Urothelium cell line (cell line): ENCODE measurements around the gene NEUROD4.
A peak's percentile ranks its signal among the peaks of the same experiment; 100 is the strongest.
"Not testable (repeated sequence)": the region's sequence is repeated elsewhere in the genome, so short reads cannot be mapped to it uniquely, and the experiment has no call there.

Experiments used
- DNase-seq: peaks from one replicate; pipeline ENCODE4 v3.0.0; 2011; ENCODE audit warnings: low spot score, mixed read lengths
- FAIRE-seq: peaks from 2 replicates; lab custom pipeline; 2011; peaks lifted over from hg19 to GRCh38; lab: Jason Lieb, UNC

The NEUROD4 gene, protein sequence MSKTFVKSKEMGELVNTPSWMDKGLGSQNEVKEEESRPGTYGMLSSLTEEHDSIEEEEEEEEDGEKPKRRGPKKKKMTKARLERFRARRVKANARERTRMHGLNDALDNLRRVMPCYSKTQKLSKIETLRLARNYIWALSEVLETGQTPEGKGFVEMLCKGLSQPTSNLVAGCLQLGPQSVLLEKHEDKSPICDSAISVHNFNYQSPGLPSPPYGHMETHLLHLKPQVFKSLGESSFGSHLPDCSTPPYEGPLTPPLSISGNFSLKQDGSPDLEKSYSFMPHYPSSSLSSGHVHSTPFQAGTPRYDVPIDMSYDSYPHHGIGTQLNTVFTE

DNA sequence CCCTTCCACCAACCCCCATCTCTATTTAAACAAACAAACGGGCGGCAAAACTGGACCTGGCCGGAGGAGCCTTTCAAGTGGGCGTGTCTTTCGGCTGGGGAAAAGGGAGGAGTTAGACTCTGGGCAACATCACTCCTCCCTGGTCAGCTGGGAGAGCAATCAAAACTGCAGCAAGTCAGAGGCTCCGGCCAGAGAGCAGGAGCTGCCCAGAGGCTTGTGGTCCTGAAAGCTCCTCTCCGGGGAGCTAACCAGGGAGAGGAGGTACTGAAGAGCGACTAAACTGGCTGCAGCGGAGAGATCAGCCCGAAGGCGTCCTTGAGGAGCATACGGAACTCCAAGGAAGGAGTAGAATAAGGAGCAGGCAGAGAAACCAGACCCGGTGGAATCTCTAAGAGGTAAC, at the start of gene NEUROD4:
TSS of gene NEUROD4 (plus strand) at position 191 of the 400 bp plus-strand sequence. CDS start 6,466 bp downstream, outside the sequence.
- DNase-seq (peak; percentile 87), FAIRE-seq (no peak)

DNA sequence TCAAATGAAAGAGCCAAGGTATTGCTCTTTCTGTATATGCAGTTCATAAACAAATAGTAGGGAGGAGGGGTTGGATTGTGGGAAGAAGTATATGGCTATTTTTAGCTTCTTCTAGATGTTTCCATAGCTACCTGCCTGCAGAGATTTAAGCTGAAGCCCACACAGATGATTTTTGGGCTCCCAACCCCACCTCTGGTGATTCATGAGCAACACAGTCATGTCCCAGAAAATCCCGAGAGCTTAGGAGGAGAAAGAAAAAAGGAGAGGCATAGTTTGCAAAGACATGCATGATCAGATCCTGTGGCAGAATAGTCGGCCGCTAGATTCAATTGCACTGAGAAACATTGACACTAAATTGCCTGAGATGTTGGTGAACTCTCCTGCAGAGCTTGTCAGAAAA, 49.0 kb upstream of the NEUROD4 start:
- no peak for FAIRE-seq

DNA sequence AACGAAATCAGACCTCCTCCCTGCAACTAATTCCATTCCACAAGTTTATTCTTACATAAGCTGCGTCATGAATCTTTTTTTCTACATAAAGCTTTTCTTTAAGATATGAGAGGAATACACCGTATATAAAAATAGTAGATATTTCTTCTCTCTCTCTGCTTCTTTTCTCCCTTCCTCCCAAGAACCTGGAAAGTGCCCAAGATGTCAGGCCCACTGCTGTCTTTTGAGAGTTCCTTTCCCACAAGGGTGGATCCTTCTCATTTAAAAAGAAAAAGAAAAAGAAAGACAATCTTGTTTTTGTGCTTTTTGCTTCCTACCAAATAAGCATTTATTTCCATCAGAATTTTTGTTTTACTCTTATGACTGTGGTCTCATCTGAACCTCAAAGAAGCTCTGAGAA, 46.2 kb upstream of the NEUROD4 start:
- DNase-seq (no peak), FAIRE-seq (no peak)

More for the DNA sequence above, 49.0 kb upstream of the NEUROD4 start:
- no peak for DNase-seq

DNA sequence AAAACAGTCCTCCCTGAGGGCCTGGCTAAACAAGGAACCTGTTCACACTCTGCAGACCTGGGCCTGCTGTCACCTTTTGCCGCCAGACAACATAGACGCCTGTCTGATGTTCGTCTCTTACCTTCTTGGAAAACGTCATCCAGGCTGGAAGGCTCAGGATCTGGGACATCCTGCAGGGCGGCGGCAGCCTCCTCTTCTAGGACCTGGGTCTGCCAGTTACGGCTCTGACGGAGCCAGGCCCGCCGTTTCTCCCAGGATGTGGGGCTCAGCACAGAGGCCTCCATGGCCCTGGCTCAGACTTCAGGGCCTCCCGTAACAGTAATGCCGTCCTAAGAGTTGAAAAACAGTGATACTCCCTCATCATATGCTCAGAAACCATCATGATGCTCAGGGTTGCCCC, 45.5 kb upstream of the NEUROD4 start:
- DNase-seq (no peak), FAIRE-seq (no peak)

DNA sequence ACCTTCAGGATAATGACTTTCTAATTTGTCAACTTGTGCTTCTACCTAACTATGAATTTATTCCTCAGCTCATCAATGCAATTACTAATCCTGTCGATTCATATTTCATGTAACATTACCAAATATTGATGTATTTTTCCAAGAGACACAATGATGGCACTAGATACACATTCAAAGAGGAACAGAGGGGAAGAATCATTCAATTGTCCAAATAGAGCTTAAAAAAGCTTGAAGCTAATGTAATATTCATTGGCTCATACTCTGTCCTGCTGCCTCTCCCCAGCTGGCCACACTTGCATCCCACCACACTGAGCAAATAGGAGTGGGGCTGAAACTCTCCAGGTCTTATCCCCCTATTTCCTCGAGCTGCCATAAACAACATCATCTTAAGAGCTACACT, 44.5 kb upstream of the NEUROD4 start:
- DNase-seq = no peak
- FAIRE-seq = no peak

DNA sequence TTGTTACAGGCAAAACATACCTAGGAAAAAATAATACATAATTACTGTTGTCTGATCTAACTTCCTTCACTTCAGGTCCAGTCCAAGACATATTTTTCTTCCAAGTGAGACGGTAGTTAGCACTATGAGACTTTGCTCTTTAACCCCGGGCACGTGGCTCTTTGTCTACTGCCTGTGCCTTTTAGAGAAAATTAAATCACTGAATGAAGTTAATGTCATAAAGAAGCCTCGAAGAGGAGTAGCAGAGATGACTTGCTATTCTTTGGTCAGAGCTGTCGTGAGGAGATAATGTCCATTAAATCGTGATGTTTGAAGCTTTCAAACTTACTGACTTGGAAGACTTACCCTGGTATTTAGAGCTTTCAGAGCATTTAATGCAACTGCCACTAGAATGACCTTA, 43.9 kb upstream of the NEUROD4 start:
- no peak for DNase-seq
- no peak for FAIRE-seq

DNA sequence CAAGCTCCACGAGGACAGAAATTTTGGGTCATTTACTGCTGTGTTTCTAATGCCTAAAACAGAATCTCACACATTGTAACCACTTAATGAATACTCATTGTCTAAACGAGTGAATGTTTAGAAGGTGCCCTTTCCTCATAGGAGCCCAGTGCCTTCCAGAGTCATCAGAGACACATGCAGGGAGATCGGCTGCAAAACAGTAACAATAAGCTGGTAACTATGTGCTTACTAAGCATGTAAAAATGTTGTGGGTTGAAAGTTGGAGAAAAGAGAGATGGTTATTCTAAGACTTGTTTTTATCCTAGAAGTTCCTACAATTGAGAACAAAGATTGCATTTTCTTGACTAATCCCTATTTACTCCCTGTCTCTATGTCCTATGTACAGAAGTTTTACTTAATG, 42.6 kb upstream of the NEUROD4 start:
- FAIRE-seq (no peak), DNase-seq (peak; percentile 59)

DNA sequence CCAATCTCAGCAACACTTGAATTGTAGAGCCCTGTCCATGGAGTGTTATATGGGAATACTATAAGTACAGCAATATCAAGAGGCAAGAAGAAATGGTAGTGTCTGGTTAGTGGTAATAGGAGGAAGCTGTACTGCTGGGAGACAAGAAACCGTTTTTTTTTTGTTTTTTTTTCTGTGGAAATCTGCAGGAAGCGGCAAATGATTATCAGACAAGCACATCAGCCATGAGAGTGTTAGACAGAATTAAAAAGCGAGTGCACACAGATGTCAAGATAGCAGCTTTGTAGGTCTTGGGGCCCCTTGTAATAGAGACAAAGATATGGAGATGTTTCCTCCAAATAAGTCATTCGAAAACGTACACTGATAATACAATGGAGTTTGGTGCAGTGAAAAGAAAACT, 41.9 kb upstream of the NEUROD4 start:
- FAIRE-seq (no peak), DNase-seq (no peak)

DNA sequence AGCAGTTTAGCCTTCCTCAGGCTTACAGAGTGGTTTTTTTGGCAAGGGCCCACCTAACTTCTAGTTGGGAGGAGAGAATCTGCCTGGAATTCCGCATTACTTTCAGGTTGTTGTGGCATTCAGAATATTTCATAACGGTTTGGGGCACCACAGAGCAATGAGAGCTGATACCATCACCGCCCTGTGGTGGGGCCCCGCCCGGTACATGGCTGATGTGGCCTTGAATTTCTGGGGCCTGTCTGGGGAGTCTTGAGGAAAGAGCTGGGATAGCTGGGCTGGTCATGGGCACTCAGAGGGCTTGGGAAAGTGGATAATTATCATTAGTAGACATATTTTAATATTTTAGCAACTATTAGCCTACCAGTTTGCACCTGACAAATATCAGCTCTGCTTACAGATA, 39.4 kb upstream of the NEUROD4 start:
- FAIRE-seq (no peak), DNase-seq (no peak)

DNA sequence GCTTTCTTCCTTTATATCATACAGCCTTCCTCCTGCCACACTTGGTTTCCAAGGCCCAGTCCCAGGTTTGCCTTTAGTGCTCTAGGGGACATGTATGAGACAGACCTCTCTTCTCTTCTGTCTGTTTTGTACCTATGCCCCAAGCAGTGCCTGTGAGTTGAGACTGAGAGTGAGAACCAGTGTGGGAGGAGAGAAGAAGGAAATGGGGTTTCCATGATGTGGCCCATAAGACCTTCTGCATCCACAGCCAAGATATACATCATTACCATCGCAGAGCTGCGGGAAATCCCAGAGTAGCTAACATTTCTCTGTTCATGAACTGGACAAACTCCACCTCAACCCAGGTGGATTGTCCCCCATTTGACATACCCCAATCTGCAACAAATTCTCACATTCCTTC, 38.0 kb upstream of the NEUROD4 start:
- no peak for DNase-seq
- FAIRE-seq = no peak

DNA sequence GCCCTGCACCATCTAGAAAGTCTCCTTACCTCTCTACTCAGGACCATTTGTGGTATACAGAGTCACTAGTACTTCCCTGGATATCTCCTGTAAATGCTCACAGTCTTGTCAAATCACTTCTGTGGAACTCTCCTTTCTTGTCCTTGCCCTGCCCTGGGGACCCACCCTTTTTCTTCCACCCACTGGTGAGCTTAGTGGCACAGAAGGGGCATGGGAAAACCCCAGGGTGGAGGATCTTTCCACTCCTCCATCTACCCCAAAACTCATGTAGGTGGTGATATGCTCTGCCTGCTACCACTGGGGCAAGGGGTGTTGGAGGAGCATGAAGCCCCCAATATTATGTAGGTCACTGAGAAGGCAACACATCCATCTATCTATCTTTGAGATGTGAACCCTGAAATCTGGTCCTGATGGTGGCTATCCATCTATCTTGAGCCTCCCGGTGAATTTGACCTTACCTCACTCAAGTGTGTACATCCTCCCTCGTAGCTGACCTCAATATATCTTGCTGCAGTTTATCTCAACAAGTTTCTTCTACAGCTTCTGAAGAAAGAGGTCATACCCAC, 36.2 kb upstream of the NEUROD4 start:
- DNase-seq (no peak), FAIRE-seq (no peak)

DNA sequence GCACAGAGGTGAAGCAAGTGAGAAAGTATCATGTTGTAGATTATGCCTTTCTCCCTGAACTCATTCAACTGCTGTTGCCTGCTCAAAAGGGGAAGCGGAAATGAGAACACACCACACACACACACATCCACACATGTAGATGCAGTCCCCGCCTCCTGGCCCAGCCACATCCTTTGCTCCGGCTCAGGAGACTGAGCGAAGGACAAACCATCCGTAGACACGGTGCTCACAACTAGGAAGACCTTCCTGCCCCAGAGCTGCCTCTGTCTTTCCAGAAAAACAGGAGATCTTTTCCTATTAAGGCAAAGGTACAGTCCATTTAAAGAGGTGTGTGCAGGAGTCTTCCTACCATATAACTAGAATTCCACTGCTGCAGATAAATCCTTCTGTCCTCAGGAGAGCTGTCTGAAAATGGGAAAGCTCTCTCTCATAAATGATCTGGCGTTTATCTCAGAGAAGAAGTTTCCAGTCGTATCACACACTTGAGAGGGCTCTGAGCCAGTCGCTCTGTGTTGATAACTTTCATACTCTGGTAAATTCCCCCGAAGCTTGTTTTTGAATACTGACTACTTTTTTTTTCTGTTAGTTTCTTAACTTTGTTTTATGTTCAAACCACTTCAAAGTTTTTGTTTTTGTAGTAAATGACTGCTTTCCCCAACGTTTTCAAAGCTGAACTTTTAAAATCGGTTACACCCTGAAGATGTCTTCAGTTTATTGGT, 35.0 kb upstream of the NEUROD4 start, which contains the start of gene TESPA1:
TSS of gene TESPA1 (minus strand) at position 105 of the 719 bp plus-strand sequence. CDS start 10,200 bp downstream, outside the sequence.
- no peak for FAIRE-seq

DNA sequence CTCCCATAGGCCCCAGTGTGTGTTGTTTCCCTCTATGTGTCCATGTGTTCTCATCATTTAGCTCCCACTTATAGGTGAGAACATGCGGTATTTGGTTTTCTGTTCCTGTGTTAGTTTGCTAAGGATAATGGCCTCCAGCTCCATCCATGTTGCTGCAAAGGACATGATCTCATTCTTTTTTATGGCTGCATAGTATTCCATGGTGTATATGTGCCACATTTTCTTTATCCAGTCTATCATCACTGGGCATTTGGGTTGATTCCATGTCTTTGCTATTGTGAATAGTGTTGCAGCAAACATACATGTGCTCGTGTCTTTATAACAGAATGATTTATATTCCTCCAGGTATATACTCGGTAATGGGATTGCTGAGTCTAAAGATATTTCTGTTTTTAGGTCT, 33.0 kb upstream of the NEUROD4 start:
- not testable (repeated sequence) for FAIRE-seq, DNase-seq

More for the DNA sequence above, 35.0 kb upstream of the NEUROD4 start, which contains the start of gene TESPA1:
- no peak for DNase-seq

DNA sequence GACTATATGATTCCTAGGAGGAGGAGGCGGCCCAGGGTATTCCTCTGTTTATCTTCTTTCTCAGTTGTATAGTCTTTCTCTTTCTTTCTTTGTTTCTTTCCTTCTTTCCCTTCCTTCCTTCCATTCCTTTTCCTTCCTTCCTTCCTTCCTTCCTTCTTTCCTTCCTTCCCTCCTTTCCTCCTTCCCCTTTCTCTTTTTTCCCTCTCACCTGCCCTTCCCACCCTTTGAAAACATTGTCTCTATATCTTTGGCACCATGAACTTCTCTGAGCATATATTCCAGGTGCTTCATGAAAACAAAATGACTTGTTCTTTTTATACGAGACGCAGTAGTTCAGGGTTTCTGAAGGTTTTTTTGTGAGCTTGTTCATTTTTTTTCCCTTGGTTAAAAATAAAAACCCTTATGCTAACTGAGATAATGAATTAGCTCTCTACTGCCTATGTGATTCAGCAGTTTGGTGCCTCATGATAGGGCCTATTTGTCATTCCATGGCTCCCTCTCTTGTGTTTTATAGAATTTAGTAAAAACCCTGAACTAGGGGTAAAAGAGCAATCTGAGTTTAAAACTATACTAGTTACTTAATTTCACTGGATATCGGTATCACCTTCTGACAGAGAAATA, 32.1 kb upstream of the NEUROD4 start:
- FAIRE-seq (no peak), DNase-seq (no peak)

DNA sequence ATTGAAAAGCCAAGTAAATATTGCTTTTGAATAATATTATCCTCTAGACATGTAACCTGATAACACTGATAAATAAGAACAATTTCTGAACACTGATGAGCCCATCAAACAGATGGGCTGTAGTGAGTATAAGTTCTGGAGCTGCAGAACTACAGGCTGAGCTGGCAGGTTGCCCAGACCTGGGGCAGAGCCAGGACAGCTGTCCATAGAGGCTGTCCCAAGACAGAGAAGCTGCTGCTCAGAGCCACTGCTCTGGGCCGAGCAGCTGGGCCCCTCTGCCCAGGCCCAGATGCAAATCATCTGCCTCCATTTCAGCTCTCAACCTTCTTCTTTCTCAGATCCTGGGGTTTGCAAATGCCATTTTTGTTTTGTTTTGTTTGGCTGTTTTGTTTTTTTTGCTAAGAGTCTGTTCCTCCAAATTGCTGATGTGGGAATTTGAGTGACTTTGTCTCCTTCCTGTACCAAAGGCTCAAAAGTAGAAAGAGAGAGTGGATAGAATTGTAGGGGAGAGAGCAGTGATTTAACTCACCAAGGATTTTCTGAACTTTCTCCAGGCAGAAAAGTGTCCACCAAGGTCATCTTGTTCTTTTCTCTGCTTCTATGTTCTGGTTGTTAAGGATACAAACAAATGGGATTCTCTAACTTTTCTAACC, 31.2 kb upstream of the NEUROD4 start:
- DNase-seq = peak; percentile 33

DNA sequence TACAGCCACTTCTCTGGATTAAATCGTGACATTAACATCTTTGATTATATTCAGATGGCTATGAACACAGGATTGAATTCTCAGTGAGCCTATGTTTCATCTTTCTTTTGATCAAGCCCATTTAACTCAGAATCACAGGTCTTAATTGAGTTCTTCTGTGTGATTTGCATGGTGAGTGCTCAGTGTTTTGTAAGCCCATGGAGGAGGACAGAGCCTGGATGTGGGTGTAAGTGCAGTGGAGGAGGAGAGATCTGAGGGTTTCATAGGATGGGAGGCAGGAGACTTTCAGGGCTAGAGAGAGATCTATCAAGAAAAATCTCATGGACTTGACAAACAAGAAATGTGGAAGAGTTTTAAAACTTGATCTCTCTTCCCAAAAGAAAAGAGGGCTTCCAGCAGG, 29.9 kb upstream of the NEUROD4 start:
- FAIRE-seq (no peak), DNase-seq (no peak)

More for the DNA sequence above, 31.2 kb upstream of the NEUROD4 start:
- no peak for FAIRE-seq

DNA sequence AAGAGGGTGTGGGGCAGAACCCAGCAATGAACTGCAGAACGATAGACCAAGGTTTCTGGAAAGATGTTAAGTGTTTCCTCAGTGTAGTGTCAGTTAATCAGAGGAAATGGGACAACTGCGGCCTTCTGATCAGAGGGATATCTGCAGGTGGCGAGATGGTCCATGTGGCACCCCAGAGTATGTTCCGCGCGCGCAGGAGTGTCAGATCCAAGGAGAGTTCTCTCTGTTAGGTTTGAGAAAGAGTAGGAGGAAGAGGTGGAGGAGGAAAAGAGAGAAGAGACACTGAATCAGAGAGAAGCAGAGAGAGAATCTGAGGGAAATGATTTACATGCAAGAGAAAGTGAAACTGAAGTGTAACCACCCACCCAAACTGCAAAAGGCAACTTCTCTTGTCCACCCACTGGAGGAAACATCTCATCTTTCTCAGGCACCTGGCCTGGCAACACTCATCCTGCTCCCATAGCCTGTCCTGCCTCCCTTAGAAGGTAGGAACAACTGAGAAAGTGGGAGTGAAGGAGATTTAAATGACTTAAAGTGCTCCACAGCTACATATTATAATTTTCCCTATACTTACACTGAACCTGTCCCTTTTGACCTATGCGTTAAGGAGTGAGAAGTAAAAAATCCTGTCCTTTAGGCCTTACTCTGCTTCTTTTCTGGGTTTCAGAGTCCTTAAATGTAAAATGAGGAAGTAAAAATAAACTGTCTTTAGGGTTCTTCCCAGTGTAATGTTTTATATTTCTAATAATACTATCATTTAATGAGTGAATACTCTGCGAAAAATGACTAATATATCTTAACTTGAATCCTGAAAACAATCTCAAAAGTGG, 28.4 kb upstream of the NEUROD4 start:
- FAIRE-seq = no peak
- DNase-seq = no peak

DNA sequence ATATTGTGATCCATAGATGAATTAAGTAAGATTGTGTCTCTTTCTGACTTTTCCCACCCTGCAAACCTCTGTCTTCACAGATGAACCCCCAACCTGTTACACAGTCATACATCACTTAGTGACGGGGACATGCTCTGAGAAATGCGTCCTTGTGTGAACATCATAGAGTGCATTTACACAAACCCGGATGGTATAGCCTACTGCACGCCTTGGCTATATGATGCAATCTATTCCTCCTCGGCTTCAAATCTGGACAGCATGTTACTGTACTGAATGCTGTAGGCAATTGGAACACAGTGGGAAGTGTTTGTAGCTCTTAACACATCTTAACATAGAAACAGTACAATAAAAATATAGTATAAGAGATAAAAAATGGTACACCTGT, 27.8 kb upstream of the NEUROD4 start:
- FAIRE-seq = no peak

DNA sequence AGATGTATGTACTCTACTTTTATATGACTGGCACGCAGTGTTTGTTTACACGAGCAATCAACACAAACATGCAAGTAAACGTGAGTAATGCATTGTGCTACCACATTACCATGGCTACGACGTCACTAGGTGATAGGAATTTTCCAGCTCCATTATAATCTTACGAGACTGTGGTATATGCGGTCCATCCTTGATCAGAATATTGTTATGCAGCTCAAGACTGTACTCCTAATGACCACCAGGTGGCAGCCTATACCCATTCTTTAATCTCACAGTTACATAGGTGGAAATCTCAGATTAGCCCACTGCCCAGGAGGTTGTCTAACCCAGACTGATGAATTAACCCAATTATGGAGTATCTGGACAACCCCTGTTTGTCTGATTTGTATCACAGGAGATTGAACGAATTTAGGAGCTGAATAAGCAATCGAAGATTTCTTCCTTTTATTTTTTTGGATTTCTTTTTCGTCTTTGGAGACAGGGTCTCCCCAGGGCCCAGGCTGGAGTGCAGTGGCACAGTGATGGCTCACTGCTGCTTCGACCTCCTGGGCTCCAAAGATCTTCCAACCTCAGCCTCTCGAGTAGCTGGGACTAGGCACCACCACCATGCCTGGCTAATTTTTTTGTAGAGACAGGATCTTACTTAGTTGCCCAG, 26.5 kb upstream of the NEUROD4 start:
- peak; percentile 68 for FAIRE-seq
- DNase-seq = peak; percentile 71

More for the DNA sequence above, 27.8 kb upstream of the NEUROD4 start:
- no peak for DNase-seq
